ENCODE data around the gene TMEM184A. TPM values are rescaled to one million over a fixed set of nuclear protein-coding genes. Genes with fewer than 3 reads are reported as not detected.

Gene TMEM184A
- total and polyA plus RNA-seq, 2 donors (not counting 3 experiments of a cell fraction or from before 2014, with no cell fraction given), result 0.48 TPM; not detected in 1

DNA sequence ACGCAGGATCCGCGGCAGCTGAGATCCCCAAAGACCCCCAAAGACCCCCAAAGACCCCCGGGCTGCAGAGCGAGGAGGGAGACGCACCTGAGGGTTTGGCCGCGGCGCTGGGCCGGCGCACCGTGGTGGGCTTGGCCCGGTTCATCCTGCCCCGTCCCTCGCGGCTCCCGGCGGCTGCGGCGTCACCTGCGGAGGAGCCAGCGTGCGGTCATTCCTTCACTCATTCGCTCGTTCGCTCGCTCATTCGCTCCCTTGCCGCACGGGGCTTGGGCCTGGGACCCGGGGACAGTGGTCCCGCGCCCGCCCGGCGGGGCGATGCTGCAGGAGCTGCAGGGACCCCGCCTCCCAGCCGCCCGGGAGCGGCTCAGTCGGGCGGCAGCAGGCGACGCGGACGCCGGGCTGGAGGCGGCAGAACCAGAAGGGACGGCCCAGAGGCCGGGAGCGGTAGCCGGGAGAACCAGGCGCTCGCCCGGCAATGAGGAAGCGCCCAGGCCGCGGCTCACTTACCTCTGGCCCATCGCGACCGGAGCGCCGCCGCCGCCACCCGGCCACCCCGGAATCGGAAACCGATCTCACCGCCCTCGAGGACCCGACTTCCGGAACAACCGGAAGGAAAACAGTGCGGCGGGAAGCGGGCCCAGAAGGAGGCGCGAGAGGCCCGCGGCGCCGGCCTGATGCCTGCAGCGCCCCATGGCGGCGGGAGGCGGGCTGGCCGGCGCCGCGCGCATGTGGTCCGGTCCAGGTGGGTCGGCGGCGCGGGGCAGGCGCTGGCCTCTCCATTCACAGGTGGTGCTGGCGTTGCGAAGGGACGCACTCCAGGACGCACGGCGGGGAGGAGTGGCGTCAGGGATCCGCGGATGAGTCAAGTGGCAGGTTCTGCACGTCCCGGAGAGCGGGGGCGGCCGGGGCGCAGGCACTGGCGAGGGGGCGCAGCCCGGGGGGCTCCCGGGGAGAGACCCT, 51.9 kb downstream of the TMEM184A start, which contains the start of gene INTS1:
TSS of gene INTS1 (minus strand) at position 574 of the 960 bp plus-strand sequence. CDS start at position 145, 429 bp downstream.
- Histone ChIP-seq H3K27ac (ENCODE audit: insufficient read depth, low read depth, low read length) (peak within 1 kb of the TSS; percentile 49), H3K4me2 (ENCODE audit: insufficient read depth, low read length) (peak within 1 kb of the TSS; percentile 49), H3K4me1 (ENCODE audit: control insufficient read depth, extremely low read depth, insufficient read depth, low read length) (peaks cover 5% of the 10 kb centered on the region), H3K9ac (replicated peaks; ENCODE audit: extremely low read depth, insufficient read depth, low read length) (peak within 1 kb of the TSS; percentile 86), H2AFZ (ENCODE audit: low read depth, low read length) (peak within 1 kb of the TSS; percentile 87), H4K20me1 (replicated peaks; ENCODE audit: control insufficient read depth, extremely low read depth, insufficient read depth, low read length) (no peaks in the 10 kb centered on the region), H3K79me2 (ENCODE audit: control insufficient read depth, insufficient read depth, low read length) (peaks cover 24% of the 10 kb centered on the region), H3K27me3 (ENCODE audit: control insufficient read depth in 2 of 2, insufficient read depth in 2 of 2, low read length in 2 of 2) (no peaks in the 10 kb centered on the region), H3K9me1 (replicated peaks; ENCODE audit: control insufficient read depth, extremely low read depth, insufficient read depth, low read length) (no peaks in the 10 kb centered on the region), H3K4me3 (replicated peaks in 1 of 3; ENCODE audit: insufficient read depth in 1 of 3, low read depth in 1 of 3, low read length in 3 of 3) (peak within 1 kb of the TSS; percentile 51 to 98 (median 56)), H3K9me3 (replicated peaks; ENCODE audit: control insufficient read depth, insufficient read depth, low read length) (no peaks in the 10 kb centered on the region), H3K36me3 (ENCODE audit: control insufficient read depth in 2 of 2, extremely low read depth in 1 of 2, insufficient read depth in 2 of 2, low read length in 2 of 2) (peaks cover 0 to 17% of the 10 kb centered on the region in 2 experiments)
- intact Hi-C loops (cut with micrococcal nuclease) (loop anchor here (1.0 kb wide), 4 partner anchors 16 to 45 kb away; partner anchors contain the start of gene MICALL2), dilution Hi-C loops (cut with MboI; ENCODE audit: extremely low pct_ligation_motif_present, low sequenced_read_pairs) (no loop called here)
- DNase-seq (ENCODE audit: low read depth, low spot score), result peak; percentile 85
- TSS peak; percentile 42 for BruUV-seq (replicated peaks)
- TF ChIP-seq FOS (IDR thresholded peaks at IDR 0.05; ENCODE audit: borderline replicate concordance, insufficient read depth, low read length) (no peak), POLR2A (IDR thresholded peaks at IDR 0.05; ENCODE audit: low read depth, low read length) (peak; percentile 81), JUN (IDR thresholded peaks at IDR 0.05; ENCODE audit: borderline replicate concordance, insufficient read depth, insufficient read length, low read depth) (no peak), POLR2AphosphoS5 (IDR thresholded peaks at IDR 0.05; ENCODE audit: insufficient read depth, low read depth, low read length) (peak; percentile 94), MYC (IDR thresholded peaks at IDR 0.05; ENCODE audit: low read depth, low read length) (peak; percentile 58), EZH2 (IDR thresholded peaks at IDR 0.05; ENCODE audit: borderline replicate concordance, low read depth, low read length, severe bottlenecking) (no peak), GATA2 (IDR thresholded peaks at IDR 0.05; ENCODE audit: insufficient read depth, insufficient read length, low read depth, low read length) (no peak)
- TF ChIP-seq, protein P1, sequence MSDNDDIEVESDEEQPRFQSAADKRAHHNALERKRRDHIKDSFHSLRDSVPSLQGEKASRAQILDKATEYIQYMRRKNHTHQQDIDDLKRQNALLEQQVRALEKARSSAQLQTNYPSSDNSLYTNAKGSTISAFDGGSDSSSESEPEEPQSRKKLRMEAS (IDR thresholded peaks at IDR 0.05; ENCODE audit: insufficient read depth, insufficient read length), result no peak
- TF ChIP-seq, protein P2, sequence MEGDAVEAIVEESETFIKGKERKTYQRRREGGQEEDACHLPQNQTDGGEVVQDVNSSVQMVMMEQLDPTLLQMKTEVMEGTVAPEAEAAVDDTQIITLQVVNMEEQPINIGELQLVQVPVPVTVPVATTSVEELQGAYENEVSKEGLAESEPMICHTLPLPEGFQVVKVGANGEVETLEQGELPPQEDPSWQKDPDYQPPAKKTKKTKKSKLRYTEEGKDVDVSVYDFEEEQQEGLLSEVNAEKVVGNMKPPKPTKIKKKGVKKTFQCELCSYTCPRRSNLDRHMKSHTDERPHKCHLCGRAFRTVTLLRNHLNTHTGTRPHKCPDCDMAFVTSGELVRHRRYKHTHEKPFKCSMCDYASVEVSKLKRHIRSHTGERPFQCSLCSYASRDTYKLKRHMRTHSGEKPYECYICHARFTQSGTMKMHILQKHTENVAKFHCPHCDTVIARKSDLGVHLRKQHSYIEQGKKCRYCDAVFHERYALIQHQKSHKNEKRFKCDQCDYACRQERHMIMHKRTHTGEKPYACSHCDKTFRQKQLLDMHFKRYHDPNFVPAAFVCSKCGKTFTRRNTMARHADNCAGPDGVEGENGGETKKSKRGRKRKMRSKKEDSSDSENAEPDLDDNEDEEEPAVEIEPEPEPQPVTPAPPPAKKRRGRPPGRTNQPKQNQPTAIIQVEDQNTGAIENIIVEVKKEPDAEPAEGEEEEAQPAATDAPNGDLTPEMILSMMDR (IDR thresholded peaks at IDR 0.05; ENCODE audit: extremely low read depth in 1 of 2, insufficient read depth in 1 of 2, low read depth in 1 of 2, low read length in 2 of 2), result peak; percentile 83 to 97
- CTCF ChIA-PET, result interaction anchor here (1.3 to 1.4 kb wide), 2 partner anchors 9 to 55 kb away, joined by 3 to 5 read pairs; no protein-coding TSS in a partner anchor
- POLR2A ChIA-PET, result no interaction called here
- FAIRE-seq, result peak; percentile 90

Measured in endothelial cell of umbilical vein (primary cell).